ENCODE data around the gene ARVCF.

GRCh38 chr22:19994851-19995610 lies 21.6 kb downstream of the ARVCF start:
- TF ChIP-seq CTCF (IDR thresholded peaks at IDR 0.05) (no peak), POLR2A (IDR thresholded peaks at IDR 0.05) (no peak)
